HFFc6 (cell line): ENCODE results near the gene MYRIP. TPM values are rescaled to one million over a fixed set of nuclear protein-coding genes. Genes with fewer than 3 reads are reported as not detected.
A peak's percentile ranks its signal among the peaks of the same experiment; 100 is the strongest.

Experiments
- DNase-seq: peaks from one replicate; pipeline ENCODE4 v3.0.0-alpha.2; 2018
- H3K27ac Mint-ChIP-seq: 2 replicates; pipeline ENCODE4 v1.8.0; 2020; ENCODE audit warnings: mild to moderate bottlenecking, mixed read lengths
- H3K27me3 Mint-ChIP-seq: 2 replicates; pipeline ENCODE4 v1.8.0; 2021; ENCODE audit warnings: mild to moderate bottlenecking, moderate library complexity, mixed read lengths; ENCODE audit not compliant: insufficient read depth
- H3K36me3 Mint-ChIP-seq: 2 replicates; pipeline ENCODE4 v1.8.0; 2021; ENCODE audit warnings: low read depth, mixed read lengths
- H3K4me1 Mint-ChIP-seq: 2 replicates; pipeline ENCODE4 v1.8.0; 2020; ENCODE audit warnings: low read depth, mixed read lengths
- H3K4me3 Mint-ChIP-seq: 2 replicates; pipeline ENCODE4 v1.8.0; 2020; ENCODE audit warnings: mild to moderate bottlenecking, moderate library complexity, mixed read lengths
- H3K9me3 Mint-ChIP-seq: 2 replicates; pipeline ENCODE4 v1.8.0; 2020; ENCODE audit warnings: mild to moderate bottlenecking, mixed read lengths
- CTCF ChIP-seq: fragments of 200-600 bp; sonication (generic); IDR thresholded peaks from 2 replicates; pipeline ENCODE4 v1.5.0; 2021; ENCODE audit warnings: antibody characterized with exemption, mild to moderate bottlenecking
- total RNA-seq, 6 experiments: library from RNA; stranded (reverse); fragmentation: NEBNext Ultra II Directional; extraction: Animal tissue kit (Norgen Biotek cat#: 25700); gene quantifications; 2 replicates in 1 of 6; 3 replicates in 5 of 6; pipeline ENCODE4 v1.2.3, GENCODE V29; 2021

The MYRIP gene
- total RNA-seq, 6 experiments from 2014 or later, result 0.07 to 0.28 (median 0.13) TPM; not detected in 1

- no peak for DNase-seq
- peaks cover 2% of the 10 kb centered on the region; the same call in 1 of the 2 replicates for H3K27me3 Mint-ChIP-seq
- H3K9me3 Mint-ChIP-seq, result peaks cover 6% of the 10 kb centered on the region; the same call in 1 of the 2 replicates
- no peak for TF ChIP-seq CTCF
- peaks cover 12% of the 10 kb centered on the region for H3K4me1 Mint-ChIP-seq
- no peak overlapping the region for H3K27ac Mint-ChIP-seq
- H3K36me3 Mint-ChIP-seq, result peaks cover 5% of the 10 kb centered on the region
- no peak overlapping the region for H3K4me3 Mint-ChIP-seq
Observed at GRCh38 chr3:40037582-40037981, 228.2 kb downstream of the MYRIP start.

- no peak for TF ChIP-seq CTCF
Observed at GRCh38 chr3:40042752-40043443, 233.5 kb downstream of the MYRIP start.

DNA sequence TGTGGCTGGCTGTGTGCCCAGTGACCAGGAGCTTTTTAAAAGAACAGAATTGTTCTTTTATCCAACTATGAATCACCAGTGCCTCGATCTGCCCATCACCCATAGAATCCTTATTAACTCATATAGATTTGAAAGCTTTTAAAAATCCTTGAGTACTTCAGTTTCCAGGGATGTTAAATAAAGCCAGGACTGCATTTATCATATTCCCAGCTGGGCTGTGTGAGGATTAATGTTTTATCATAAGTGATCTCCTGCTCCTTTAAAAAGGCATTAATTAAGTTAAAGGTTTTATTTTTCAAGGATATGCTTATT lies 234.0 kb downstream of the MYRIP start:
- TF ChIP-seq CTCF, result no peak
- no peak overlapping the region for H3K4me3 Mint-ChIP-seq
- no peaks in the 10 kb centered on the region for H3K27me3 Mint-ChIP-seq
- no peaks in the 10 kb centered on the region for H3K4me1 Mint-ChIP-seq
- no peaks in the 10 kb centered on the region; the same call in 1 of the 2 replicates for H3K9me3 Mint-ChIP-seq
- H3K27ac Mint-ChIP-seq, result no peak overlapping the region
- peak; percentile 66 for DNase-seq
- H3K36me3 Mint-ChIP-seq, result no peaks in the 10 kb centered on the region

More at GRCh38 chr3:40042752-40043443, 233.5 kb downstream of the MYRIP start:
- Mint-ChIP-seq H3K36me3 (no peaks in the 10 kb centered on the region), H3K9me3 (no peaks in the 10 kb centered on the region; the same call in 1 of the 2 replicates), H3K4me1 (no peaks in the 10 kb centered on the region; the same call in 1 of the 2 replicates), H3K4me3 (no peak overlapping the region), H3K27ac (no peak overlapping the region), H3K27me3 (no peaks in the 10 kb centered on the region)
- DNase-seq, result peak; percentile 30

- Mint-ChIP-seq H3K9me3 (peaks cover under 1% of the 10 kb centered on the region; the same call in 1 of the 2 replicates), H3K36me3 (peaks cover 5% of the 10 kb centered on the region; the same call in 1 of the 2 replicates), H3K27ac (no peak overlapping the region; the same call in 1 of the 2 replicates), H3K27me3 (no peaks in the 10 kb centered on the region), H3K4me3 (no peak overlapping the region), H3K4me1 (no peaks in the 10 kb centered on the region)
- no peak for TF ChIP-seq CTCF
- DNase-seq, result peak; percentile 94
Observed at GRCh38 chr3:40044487-40044886, 235.1 kb downstream of the MYRIP start.

DNA sequence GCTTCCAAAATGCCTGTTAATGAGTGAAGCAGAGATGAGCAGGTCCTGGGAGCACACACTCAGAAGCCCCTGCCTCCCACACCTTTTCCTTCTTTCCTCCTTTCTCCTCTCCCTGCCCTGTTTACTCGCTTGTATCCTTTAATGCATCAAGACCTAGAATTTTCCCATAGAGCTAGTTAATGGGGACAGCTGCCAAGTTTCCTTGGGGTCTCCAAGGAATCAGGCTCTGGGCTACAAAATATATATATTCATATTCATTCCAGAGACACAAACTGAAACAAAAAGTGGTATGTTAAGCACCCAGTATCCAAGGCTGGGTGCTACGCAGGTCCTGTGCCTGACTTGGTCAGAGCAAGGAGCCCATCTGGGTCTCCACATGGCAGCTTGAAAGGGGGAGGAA lies 235.6 kb downstream of the MYRIP start:
- DNase-seq, result no peak
- no peaks in the 10 kb centered on the region for H3K27me3 Mint-ChIP-seq
- H3K36me3 Mint-ChIP-seq, result peaks cover 10% of the 10 kb centered on the region
- TF ChIP-seq CTCF, result no peak
- H3K4me1 Mint-ChIP-seq, result no peaks in the 10 kb centered on the region
- H3K27ac Mint-ChIP-seq, result no peak overlapping the region
- H3K9me3 Mint-ChIP-seq, result peaks cover 5% of the 10 kb centered on the region
- H3K4me3 Mint-ChIP-seq, result no peak overlapping the region
